BJ (cell line): ENCODE data around the gene SCARB1. TPM values are rescaled to one million over a fixed set of nuclear protein-coding genes. Genes with fewer than 3 reads are reported as not detected.

Experiments
- CTCF ChIA-PET: fragments of 350-600 bp; formaldehyde crosslinking; extraction: SDS; loops from one replicate; lab custom pipeline; 2021; ENCODE audit warnings: antibody characterized with exemption, inconsistent platforms; lab: Yijun Ruan, JAX
- POLR2A ChIA-PET: fragments of 300-600 bp; sonication (Branson Sonifier 250); formaldehyde crosslinking; extraction: SDS; loops from one replicate; lab custom pipeline; 2021; ENCODE audit warnings: antibody characterized with exemption; lab: Charles Lee
- DNase-seq: peaks from one replicate; pipeline ENCODE4 v3.0.0-alpha.2; 2011; ENCODE audit warnings: low read depth
- H3K27me3 ChIP-seq: 2 replicates; pipeline ENCODE4 v1.6.0; 2011; ENCODE audit warnings: low read length; ENCODE audit not compliant: control insufficient read depth, insufficient read depth
- H3K36me3 ChIP-seq: 2 replicates; pipeline ENCODE4 v1.5.1; 2011; ENCODE audit warnings: low read length; ENCODE audit not compliant: control insufficient read depth, insufficient read depth
- H3K4me3 ChIP-seq: 2 replicates; pipeline ENCODE4 v1.5.1; 2011; ENCODE audit warnings: low read depth, mild to moderate bottlenecking, control low read depth, low read length
- polyA plus RNA-seq: library from polyadenylated mRNA; depleted of rRNA; stranded (reverse); fragments of >200 nt; gene quantifications from 2 replicates; pipeline ENCODE4 v1.2.3, GENCODE V29; 2011
- TF ChIP-seq, protein P1 (sequence below): IDR thresholded peaks from 2 replicates; pipeline ENCODE4 v1.5.1; 2011; ENCODE audit warnings: low read depth, mild to moderate bottlenecking, control low read depth, inconsistent platforms, low read length, moderate library complexity; ENCODE audit not compliant: insufficient read depth

SCARB1 gene
- polyA plus RNA-seq, 1 experiment, result 38.4 TPM

DNA sequence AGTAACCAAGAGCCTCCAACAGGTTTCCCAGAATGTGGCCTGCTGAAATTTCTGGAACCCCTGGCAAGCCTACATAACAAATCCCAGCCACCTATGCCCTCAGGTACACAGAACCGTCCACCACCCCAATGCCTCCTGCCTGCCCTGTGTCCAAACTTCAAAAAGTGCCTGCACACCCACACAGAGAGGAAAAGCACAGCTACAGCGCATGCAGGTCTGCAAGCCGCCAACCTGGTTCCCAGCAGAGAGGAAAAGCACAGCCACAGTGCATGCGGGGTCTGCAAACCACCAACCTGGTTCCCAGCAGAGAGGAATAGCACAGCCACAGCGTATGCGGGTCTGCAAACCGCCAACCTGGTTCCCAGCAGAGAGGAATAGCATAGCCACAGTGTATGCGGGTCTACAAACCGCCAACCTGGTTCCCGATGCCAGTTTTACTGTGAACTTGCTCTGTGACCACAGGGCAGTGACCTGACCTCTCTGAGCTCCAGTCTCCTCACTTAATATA lies 113.5 kb downstream of the SCARB1 start:
- Histone ChIP-seq H3K4me3 (no peak overlapping the region), H3K27me3 (no peaks in the 10 kb centered on the region), H3K36me3 (no peaks in the 10 kb centered on the region)
- TF ChIP-seq, protein P1, sequence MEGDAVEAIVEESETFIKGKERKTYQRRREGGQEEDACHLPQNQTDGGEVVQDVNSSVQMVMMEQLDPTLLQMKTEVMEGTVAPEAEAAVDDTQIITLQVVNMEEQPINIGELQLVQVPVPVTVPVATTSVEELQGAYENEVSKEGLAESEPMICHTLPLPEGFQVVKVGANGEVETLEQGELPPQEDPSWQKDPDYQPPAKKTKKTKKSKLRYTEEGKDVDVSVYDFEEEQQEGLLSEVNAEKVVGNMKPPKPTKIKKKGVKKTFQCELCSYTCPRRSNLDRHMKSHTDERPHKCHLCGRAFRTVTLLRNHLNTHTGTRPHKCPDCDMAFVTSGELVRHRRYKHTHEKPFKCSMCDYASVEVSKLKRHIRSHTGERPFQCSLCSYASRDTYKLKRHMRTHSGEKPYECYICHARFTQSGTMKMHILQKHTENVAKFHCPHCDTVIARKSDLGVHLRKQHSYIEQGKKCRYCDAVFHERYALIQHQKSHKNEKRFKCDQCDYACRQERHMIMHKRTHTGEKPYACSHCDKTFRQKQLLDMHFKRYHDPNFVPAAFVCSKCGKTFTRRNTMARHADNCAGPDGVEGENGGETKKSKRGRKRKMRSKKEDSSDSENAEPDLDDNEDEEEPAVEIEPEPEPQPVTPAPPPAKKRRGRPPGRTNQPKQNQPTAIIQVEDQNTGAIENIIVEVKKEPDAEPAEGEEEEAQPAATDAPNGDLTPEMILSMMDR, result no peak
- ChIA-PET POLR2A (no interaction called here), CTCF (interaction anchor here (4.0 kb wide), 1 partner anchor 15 kb away, joined by 19 read pairs; no protein-coding TSS in a partner anchor)
- no peak for DNase-seq

DNA sequence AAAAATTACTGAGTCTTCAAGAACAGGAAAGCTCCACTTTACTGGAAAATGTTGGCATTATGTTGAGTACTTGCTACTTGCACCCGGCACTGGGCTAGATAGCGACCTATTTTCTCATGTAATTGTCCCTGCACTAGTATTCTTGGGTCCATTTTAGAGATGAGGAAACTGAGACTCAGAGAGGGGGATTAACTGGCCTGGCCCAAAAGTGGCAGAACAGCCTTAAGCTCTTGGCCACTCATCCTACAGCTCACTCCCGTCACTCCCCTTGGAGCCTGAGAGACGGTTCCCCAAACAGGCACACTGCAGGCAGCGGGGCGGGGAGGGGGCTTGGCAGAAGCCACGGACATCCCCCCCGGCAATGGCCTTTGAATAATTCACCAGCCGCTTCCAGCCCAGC lies 113.9 kb downstream of the SCARB1 start:
- POLR2A ChIA-PET, result no interaction called here
- TF ChIP-seq, protein P1, result no peak
- no peaks in the 10 kb centered on the region for H3K36me3 ChIP-seq
- CTCF ChIA-PET, result interaction anchor here (4.0 kb wide), 1 partner anchor 15 kb away, joined by 19 read pairs; no protein-coding TSS in a partner anchor
- no peak overlapping the region for H3K4me3 ChIP-seq
- no peaks in the 10 kb centered on the region for H3K27me3 ChIP-seq
- no peak for DNase-seq

DNA sequence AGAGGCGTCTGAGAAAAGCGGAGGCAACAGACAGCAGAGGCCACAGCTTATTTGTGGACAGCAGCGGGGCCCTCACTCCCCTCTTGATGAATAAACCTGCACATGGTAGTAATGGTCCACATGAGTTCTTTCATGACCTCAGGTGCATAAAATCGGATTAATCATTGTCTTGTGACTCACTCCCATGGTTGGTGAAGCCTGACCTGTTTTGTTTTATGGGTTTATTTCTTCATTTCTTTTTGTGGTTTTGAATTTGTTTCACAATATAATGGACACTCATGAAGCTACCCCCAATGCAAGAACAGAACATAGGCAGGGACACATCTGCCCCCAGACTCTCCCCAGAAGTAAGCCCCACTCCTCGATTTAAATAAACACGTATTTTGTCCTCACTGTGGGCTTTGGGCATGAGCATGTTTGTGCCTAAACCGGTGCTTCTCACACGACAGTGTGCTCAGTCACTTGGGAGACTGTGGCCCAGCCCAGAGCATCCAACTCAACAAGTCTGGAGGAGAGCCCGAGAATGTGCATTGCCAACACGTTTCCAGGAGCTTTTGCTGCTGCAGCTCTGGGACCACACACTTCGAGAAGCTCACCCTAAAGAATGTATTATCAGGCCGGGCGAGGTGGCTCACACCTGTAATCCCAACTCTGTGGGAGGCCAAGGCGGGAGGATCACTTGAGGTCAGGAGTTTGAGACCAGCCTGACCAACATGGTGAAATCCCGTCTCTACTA lies 116.1 kb downstream of the SCARB1 start:
- POLR2A ChIA-PET, result interaction anchor here (0.6 kb wide), 1 partner anchor 63 kb away, joined by 3 read pairs; no protein-coding TSS in a partner anchor
- Histone ChIP-seq H3K4me3 (no peak overlapping the region), H3K36me3 (no peaks in the 10 kb centered on the region), H3K27me3 (no peaks in the 10 kb centered on the region)
- peak; percentile 92 for DNase-seq
- TF ChIP-seq, protein P1, result no peak
- CTCF ChIA-PET, result interaction anchor here (0.7 to 1.5 kb wide), 5 partner anchors 8 to 18 kb away, joined by 3 to 6 read pairs (median 3); no protein-coding TSS in a partner anchor

DNA sequence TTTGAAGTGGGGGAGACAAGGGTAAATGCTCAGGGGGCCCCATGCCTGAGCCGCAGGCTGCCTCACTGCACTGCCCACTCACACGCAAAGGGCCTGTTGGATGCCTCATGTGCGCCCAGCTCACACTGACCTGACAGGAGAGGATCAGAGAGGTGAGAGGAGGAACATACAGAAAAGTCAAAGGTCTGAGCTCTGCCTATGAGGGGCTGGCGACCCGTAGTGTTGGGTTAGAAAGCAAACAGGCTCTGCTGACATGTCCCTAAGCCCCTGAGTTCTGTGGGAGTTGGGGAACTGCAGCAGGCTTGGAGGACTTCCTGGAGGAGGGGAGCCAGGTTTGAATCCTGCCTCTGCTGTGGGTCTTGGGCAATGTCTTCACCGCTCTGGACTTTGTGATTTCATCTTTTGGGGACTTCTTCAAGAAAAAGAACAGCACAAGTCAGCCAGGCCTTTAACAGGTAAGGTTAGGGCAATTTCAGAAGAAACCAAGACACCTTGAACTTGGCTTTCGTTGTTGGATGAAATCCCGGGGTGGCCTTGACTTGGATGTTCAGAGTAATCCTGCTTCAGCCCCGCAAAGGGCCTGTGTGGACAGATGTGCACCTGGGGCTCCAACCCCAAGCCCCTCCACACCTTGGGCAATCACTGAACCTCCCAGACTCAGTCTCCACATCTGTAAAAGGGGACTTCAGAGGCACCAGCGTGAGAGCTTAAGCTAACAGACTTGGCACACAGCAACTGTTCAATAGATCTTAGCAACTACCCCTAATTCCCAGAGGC lies 116.8 kb downstream of the SCARB1 start:
- ChIA-PET POLR2A (interaction anchor here (0.6 to 1.0 kb wide), 2 partner anchors 37 to 179 kb away, joined by 3 to 5 read pairs; partner anchors contain the start of gene NCOR2), CTCF (interaction anchor here (1.0 to 1.5 kb wide), 5 partner anchors 9 to 19 kb away, joined by 3 to 6 read pairs (median 3); no protein-coding TSS in a partner anchor)
- TF ChIP-seq, protein P1, result no peak
- no peak for DNase-seq
- H3K4me3 ChIP-seq, result no peak overlapping the region
- no peaks in the 10 kb centered on the region for H3K36me3 ChIP-seq
- H3K27me3 ChIP-seq, result no peaks in the 10 kb centered on the region
